HEK293 (cell line): ENCODE results near the gene CDC14C.

Experiments
- CTCF ChIA-PET: fragments of 350-600 bp; formaldehyde crosslinking; extraction: SDS; loops from one replicate; lab custom pipeline; 2021; ENCODE audit warnings: antibody characterized with exemption; lab: Yijun Ruan, JAX
- POLR2A ChIA-PET: fragments of 300-600 bp; formaldehyde crosslinking; extraction: SDS; loops from one replicate; lab custom pipeline; 2020; ENCODE audit warnings: antibody characterized with exemption, inconsistent platforms; lab: Yijun Ruan, JAX
- H3K27ac ChIP-seq: fragments of 200-500 bp; sonication (Bioruptor generic); 2 replicates; pipeline ENCODE4 v1.5.1; 2014; ENCODE audit warnings: low read depth, low read length, control low read depth, inconsistent platforms; ENCODE audit errors: extremely low read depth
- H3K36me3 ChIP-seq, 2 experiments: fragments of 200-500 bp in 1 of 2; sonication (Bioruptor generic) in 1 of 2; 1 replicate in 1 of 2; 2 replicates in 1 of 2; pipeline ENCODE4 v1.5.1; 2014 to 2017; ENCODE audit warnings: inconsistent platforms in 2 of 2, low read length in 2 of 2; ENCODE audit not compliant: control insufficient read depth in 2 of 2, insufficient read depth in 1 of 2
- H3K4me1 ChIP-seq: fragments of 200-500 bp; sonication (Bioruptor generic); 2 replicates; pipeline ENCODE4 v1.5.1; 2014; ENCODE audit warnings: mild to moderate bottlenecking, low read length, inconsistent platforms; ENCODE audit not compliant: control insufficient read depth, insufficient read depth
- H3K4me3 ChIP-seq: 2 replicates; pipeline ENCODE4 v1.5.1; 2011; ENCODE audit warnings: low read depth, mild to moderate bottlenecking, control low read depth, low read length, moderate library complexity
- H3K9me3 ChIP-seq: fragments of 200-500 bp; sonication (Bioruptor generic); 2 replicates; pipeline ENCODE4 v1.5.1; 2014; ENCODE audit warnings: low read depth, low read length, inconsistent platforms; ENCODE audit not compliant: control insufficient read depth, insufficient read depth
- BCL11A ChIP-seq: fragments of 450-650 bp; formaldehyde crosslinking; IDR thresholded peaks from 2 replicates; pipeline ENCODE4 v1.5.1; 2016; ENCODE audit warnings: low read depth, missing biosample characterization, missing genetic modification characterization
- GLI2 ChIP-seq: fragments of 450-650 bp; formaldehyde crosslinking; IDR thresholded peaks from 2 replicates; pipeline ENCODE4; 2017; ENCODE audit warnings: missing biosample characterization, missing genetic modification characterization, low read depth, borderline replicate concordance
- HOXC10 ChIP-seq: sonication (generic); formaldehyde crosslinking; IDR thresholded peaks from 2 replicates; pipeline ENCODE4 v1.8.1; 2023; ENCODE audit warnings: mild to moderate bottlenecking, missing genetic modification reagents
- KLF9 ChIP-seq: fragments of 450-650 bp; formaldehyde crosslinking; IDR thresholded peaks from 2 replicates; pipeline ENCODE4 v1.5.1; 2016; ENCODE audit warnings: missing biosample characterization, missing genetic modification characterization, low read depth
- PRDM6 ChIP-seq: fragments of 450-650 bp; formaldehyde crosslinking; IDR thresholded peaks from 2 replicates; pipeline ENCODE4 v1.5.1; 2017; ENCODE audit warnings: missing biosample characterization, missing genetic modification characterization
- SALL2 ChIP-seq: fragments of 450-650 bp; formaldehyde crosslinking; IDR thresholded peaks from 2 replicates; pipeline ENCODE4 v1.5.0; 2017; ENCODE audit warnings: missing biosample characterization, mild to moderate bottlenecking, missing genetic modification characterization, borderline replicate concordance
- SETDB1 ChIP-seq: IDR thresholded peaks from one replicate; pipeline ENCODE4 v1.6.1; 2017; ENCODE audit warnings: mild to moderate bottlenecking, low read length, moderate library complexity, mixed read lengths; ENCODE audit not compliant: insufficient read length
- ZBTB49 ChIP-seq: fragments of 450-650 bp; formaldehyde crosslinking; IDR thresholded peaks from 2 replicates; pipeline ENCODE4 v1.5.1; 2016; ENCODE audit warnings: missing biosample characterization, missing genetic modification characterization, low read depth
- ZNF23 ChIP-seq: fragments of 450-650 bp; formaldehyde crosslinking; IDR thresholded peaks from 2 replicates; pipeline ENCODE4 v1.5.1; 2016; ENCODE audit warnings: missing biosample characterization, missing genetic modification characterization, borderline replicate concordance
- ZNF24 ChIP-seq: fragments of 450-650 bp; formaldehyde crosslinking; IDR thresholded peaks from 2 replicates; pipeline ENCODE4 v1.5.1; 2016; ENCODE audit warnings: missing biosample characterization, missing genetic modification characterization
- ZNF280C ChIP-seq: fragments of 450-650 bp; formaldehyde crosslinking; IDR thresholded peaks from 2 replicates; pipeline ENCODE4 v1.5.1; 2016; ENCODE audit warnings: missing biosample characterization, missing genetic modification characterization
- ZNF518A ChIP-seq: fragments of 450-650 bp; formaldehyde crosslinking; conservative IDR thresholded peaks from 2 replicates; pipeline ENCODE4 v1.5.1; 2016; ENCODE audit warnings: low read depth, missing biosample characterization, missing genetic modification characterization
- ZNF610 ChIP-seq: fragments of 450-650 bp; formaldehyde crosslinking; IDR thresholded peaks from 2 replicates; pipeline ENCODE4 v1.5.1; 2016; ENCODE audit warnings: missing biosample characterization, missing genetic modification characterization, borderline replicate concordance
- ZNF670 ChIP-seq: fragments of 450-650 bp; formaldehyde crosslinking; IDR thresholded peaks from 2 replicates; pipeline ENCODE4 v1.5.1; 2016; ENCODE audit warnings: missing biosample characterization, missing genetic modification characterization, low read depth
- ZSCAN16 ChIP-seq: fragments of 450-650 bp; formaldehyde crosslinking; IDR thresholded peaks from 2 replicates; pipeline ENCODE4 v1.5.1; 2016; ENCODE audit warnings: missing biosample characterization, missing genetic modification characterization

CDC14C gene

GRCh38 chr7:48901966-48902365, 22.4 kb upstream of the CDC14C start:
- TF ChIP-seq SETDB1 (no peak), ZNF280C (tag by site-specific recombination) (no peak), GLI2 (tag by site-specific recombination) (no peak), ZNF23 (tag by site-specific recombination) (no peak), ZBTB49 (tag by site-specific recombination) (no peak), SALL2 (tag by site-specific recombination) (no peak), ZSCAN16 (tag by site-specific recombination) (no peak), BCL11A (tag by site-specific recombination) (no peak), ZNF24 (tag by site-specific recombination) (no peak), ZNF610 (tag by site-specific recombination) (no peak), ZNF670 (tag by site-specific recombination) (no peak), HOXC10 (CRISPR knock-in tag) (no peak), ZNF518A (tag by site-specific recombination) (no peak), KLF9 (tag by site-specific recombination) (no peak), PRDM6 (tag by site-specific recombination) (no peak)
- CTCF ChIA-PET, result no interaction called here

More at GRCh38 chr7:48901966-48902365, 22.4 kb upstream of the CDC14C start:
- Histone ChIP-seq H3K4me3 (no peak overlapping the region), H3K27ac (no peak overlapping the region), H3K36me3 (no peaks in the 10 kb centered on the region), H3K4me1 (no peaks in the 10 kb centered on the region), H3K9me3 (no peaks in the 10 kb centered on the region)
- POLR2A ChIA-PET, result no interaction called here
